ENCODE measurements around the gene CLEC5A.
A peak's percentile ranks its signal among the peaks of the same experiment; 100 is the strongest.
"Not testable (repeated sequence)": the region's sequence is repeated elsewhere in the genome, so short reads cannot be mapped to it uniquely, and the experiment has no call there.

Gene CLEC5A

DNA sequence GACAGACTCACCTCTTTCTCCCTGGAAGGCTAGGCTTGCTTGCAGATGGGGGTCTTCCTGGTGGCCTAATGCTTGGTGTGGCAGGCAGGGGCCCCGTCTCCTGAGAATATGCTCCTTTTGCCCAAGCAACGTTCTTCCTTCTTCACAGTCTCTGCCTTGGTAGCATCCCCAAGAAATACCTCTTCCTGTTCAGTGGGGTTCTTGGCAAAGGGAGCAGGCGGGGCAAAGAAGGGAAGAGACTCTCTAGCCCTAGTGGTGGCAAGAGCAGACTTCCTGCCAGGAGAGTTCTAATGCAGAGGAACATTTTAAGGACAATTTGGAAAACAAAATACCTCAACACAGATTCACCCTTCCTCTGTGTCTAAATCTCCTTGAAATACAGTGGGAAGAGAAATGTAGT lies at the start of gene CLEC5A:
CLEC5A (minus strand) TSS at position 179 of the 400 bp plus-strand sequence. CDS start 682 bp downstream, outside the sequence.
- DNase-seq (ENCODE audit: low spot score) = no peak

DNA sequence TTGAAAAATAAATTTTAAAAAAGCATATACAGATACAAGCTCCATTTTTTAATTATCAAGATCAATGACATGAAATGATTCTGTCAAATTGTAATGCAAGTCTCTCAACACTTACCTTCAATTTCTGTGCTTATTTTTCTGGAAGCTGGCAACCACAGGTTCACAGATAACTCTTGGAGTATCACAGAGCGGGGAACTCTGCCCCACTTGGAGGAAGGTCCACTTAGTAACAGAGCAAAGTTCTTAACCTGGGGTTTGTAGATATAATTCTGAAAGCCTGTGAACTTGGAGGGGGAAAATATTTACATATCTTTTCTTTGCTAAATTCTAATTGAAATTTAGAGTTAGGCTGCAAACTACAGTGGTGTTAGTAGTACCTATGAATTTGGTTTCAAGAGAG lies 46.6 kb upstream of the CLEC5A start:
- no peak for DNase-seq (ENCODE audit: low spot score)

DNA sequence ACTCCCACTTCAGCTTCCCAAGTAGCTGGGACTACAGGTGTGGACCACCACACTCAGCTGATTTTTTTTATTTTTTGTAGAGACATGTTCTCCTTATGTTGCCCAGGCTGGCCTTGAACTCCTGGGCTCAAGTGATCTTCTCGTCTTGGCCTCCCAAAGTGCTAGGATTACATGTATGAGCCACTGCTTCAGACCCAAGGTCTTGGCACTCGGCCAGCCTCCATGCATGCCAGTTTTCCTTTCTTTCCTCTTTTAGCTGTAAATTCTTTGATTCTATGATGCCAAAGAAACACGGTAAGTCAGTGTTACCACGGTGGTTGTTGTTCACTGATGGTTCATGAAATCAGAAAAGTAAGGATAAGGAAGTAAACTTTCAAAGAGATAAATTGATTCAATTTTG lies 45.9 kb upstream of the CLEC5A start:
- DNase-seq (ENCODE audit: low spot score) = no peak

DNA sequence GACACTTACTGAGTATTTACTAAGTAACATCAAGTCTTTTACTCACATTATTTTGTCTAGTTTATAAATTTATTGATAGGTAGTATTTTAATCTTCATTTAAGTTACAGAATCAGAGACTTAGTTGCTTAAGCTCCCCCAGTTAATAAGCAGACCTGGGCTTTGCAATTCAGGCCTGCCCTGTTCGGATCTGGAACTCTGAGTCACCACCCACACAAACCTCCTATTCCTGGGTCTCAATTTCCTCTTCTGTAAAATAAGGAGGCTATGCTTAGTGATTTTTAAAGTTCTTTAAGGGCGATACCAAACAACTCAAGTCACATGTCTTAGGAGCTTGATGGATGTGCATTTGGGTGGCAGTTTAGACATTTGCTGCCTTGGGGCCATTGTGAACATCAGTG lies 45.4 kb upstream of the CLEC5A start:
- no peak for DNase-seq (ENCODE audit: low spot score)

DNA sequence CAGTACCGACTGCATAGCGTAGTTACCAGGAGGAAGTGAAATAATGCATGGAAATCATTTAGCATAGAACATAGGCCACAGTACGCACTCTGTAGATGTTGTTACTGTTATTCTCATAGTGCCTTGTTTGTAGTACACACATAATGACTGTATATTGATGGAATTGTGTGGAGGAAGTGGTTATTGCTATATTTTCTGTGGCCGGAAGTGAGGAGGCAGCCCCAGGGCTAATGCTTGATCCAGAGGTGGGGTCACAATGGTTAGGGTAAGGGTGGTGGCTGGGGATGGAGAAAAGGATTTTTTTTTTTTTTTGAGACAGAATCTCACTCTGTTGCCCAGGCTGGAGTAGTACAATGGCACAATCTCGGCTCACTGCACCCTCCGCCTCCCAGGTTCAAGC lies 44.4 kb upstream of the CLEC5A start:
- no peak for DNase-seq (ENCODE audit: low spot score)

DNA sequence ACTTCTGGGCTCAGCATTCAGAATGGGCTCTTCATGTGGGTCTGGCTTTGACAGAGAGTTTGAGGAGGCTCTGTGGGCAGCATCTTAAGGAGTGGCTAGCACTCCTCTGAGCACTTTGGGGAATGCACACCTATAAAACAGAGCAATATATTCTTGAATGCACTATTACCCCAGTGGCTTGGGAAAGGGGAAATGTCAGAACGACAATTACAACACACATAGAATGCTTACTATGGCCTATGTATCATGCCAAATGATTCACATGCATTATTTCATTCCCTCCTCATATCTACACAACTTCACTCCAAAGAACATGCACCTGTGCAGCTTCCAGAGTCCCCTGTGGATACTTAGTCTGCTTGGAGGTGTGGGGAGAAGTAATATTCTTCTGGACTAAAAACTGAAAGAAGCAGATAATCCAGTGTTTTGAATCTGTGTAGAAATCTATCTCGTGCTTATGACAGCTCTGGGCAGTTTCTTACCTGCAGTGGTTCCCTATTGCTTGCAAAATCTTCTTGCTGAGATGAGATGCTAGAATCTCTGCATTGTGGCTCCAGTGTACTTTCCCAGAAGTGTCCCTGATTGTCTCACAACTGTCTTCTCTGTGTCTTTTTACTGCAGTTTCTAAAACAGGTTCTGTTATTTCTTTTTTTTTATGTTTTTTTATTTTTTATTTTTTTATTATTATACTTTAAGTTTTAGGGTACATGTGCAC lies 43.4 kb upstream of the CLEC5A start:
- DNase-seq (ENCODE audit: low spot score) = no peak

DNA sequence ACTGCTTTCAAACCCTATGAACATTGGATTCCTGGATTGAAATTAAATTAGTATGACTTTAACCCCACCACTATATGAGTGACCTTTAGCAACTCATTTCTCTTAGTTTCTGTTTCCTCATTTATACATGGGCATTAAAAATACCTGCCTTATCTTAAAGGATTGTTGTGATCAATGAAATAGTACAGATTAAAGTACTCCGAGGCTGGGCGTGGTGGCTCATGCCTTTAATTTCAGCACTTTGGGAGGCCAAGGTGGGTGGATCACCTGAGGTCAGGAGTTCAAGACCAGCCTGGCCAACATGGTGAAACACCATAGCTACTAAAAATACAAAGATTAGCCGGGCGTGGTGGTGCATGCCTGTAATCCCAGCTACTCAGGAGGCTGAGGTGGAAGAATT lies 41.0 kb upstream of the CLEC5A start:
- not testable (repeated sequence) for DNase-seq (ENCODE audit: low spot score)

DNA sequence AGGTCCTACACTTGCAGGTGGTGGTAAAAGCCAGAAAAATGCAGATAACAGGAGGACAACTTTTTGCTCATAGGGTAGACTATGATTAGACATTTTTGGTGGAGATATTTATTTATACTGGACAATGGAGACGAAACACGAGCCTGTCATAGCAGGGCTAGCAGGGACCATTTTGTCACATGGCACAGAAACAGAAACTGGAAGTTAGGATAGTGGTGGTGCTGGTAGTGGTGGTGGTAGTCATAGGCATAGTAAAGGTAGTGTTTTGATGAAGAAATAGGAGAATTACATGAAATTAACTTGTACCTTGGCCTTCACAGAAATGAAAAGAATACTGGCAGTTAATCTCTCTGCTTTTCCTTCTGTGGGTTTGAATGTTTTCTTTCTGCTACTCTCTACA lies 40.1 kb upstream of the CLEC5A start:
- DNase-seq (ENCODE audit: low spot score) = no peak

DNA sequence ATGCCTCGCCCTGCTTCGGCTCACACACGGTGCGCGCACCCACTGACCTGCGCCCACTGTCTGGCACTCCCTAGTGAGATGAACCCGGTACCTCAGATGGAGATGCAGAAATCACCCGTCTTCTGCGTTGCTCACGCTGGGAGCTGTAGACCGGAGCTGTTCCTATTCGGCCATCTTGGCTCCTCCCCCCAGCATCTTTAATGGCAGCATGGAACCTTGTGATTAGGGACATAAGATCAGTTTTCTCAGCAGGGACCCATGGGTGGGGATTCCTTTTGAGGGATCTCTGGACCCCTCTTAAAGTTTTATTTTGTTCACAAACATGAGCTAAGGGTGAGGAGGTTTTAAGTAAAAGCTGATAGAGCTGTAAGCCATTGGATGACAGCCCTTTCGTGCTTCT lies 39.2 kb upstream of the CLEC5A start:
- DNase-seq (ENCODE audit: low spot score) = not testable (repeated sequence)

DNA sequence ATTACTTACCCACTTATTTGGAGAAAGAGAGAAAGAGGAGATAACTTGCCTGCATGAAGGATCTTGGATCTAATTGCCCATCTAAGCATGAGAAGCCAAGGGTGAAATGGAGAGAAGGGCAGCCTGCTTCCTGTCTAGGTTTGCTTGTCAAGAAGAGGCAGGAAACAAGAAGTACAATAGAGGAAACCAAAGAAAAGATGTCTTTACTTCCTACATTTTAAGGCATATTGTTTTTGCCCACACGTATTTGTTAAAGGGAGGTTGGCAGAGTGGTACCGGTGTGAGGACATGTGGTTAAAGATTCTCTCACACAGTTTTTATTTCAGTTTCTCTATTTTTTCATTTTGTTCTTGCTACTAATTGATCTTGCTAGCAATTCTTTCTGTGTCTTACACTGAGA lies 32.8 kb upstream of the CLEC5A start:
- DNase-seq (ENCODE audit: low spot score) = no peak

DNA sequence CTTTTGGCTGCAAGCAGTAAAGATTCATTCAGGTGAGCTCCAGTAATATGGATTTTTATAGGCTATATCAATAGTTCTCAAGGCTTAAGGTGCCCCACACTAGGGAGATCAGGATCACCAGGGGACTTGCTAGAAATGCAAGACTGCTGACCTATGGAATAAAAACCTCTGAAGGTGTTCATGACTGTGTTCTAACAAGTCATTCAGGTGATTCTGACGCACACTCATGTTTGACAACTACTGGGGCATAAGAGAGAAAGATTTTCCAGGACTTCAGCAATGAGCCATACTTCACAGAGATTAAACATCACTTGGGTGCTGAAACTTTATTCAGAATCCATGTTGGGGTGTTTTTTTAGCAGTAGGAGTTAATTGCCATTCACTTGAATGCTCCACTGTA lies 31.6 kb upstream of the CLEC5A start:
- no peak for DNase-seq (ENCODE audit: low spot score)

DNA sequence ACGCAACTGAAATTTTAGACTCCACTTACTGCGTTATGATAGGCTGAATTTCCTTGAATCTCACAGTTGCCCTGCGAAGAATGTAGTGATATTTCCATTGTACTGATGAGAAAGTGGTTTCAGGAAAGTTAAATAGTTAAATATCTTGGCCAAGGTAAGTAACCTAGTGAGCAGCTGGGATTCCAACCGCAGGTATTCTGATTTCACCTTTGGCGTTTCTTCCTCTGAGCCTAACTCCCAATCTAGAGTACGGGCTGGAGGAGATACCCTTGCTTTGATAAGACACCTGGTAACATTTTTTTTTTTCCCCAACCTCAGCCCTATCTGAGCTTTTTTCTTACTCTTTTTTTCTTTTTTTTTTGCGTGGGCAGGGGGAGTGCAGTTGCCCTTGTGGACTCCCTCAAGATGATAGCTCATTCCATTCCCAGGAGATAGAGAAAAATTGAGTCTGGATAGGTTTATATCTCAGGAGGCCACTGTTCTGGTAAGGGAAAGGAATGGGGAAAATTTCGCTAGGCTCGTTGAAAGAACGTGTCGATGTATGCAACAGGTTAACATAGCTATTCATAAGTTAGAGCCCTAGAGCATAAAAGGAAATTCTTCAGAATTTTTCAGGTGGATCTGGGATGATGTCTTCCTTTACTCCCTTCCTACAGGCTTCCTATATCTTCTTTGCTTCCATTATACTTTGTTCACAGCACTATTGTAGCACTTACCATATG lies 29.9 kb upstream of the CLEC5A start:
- no peak for DNase-seq (ENCODE audit: low spot score)

DNA sequence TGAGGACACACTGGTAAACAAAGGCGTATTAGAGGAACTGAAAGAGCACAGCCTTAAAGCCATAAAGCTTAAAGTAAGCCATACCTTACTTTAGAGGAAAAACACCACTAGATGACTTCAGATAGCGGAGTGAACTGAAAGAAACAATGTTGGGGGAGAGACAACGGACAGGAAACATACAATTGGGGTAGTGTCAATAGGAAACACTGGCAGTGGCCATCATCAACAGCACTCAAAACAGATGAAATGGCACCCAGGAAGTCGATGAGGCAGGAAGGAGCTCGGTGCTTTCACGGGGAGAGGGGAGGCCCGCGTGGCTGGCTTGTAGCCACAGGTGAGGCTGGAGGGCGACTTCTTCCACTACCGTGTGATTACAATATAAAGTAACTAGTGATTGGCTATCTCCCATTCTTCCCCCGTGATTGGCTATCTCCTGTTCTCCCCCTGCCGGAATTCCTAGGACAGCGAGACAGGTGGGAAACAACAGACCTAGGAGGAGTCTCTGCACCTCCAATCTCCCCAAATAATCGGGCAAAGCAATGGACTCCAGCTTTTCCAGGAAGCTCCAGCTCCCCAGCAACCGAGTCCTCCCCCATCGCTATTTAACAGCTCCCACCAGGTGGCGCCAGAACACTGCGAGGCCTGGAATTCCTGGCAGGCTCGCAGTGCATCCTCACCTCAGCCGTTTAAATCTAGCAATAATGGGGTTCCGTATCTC lies 29.2 kb upstream of the CLEC5A start:
- peak; percentile 82 for DNase-seq (ENCODE audit: low spot score)

DNA sequence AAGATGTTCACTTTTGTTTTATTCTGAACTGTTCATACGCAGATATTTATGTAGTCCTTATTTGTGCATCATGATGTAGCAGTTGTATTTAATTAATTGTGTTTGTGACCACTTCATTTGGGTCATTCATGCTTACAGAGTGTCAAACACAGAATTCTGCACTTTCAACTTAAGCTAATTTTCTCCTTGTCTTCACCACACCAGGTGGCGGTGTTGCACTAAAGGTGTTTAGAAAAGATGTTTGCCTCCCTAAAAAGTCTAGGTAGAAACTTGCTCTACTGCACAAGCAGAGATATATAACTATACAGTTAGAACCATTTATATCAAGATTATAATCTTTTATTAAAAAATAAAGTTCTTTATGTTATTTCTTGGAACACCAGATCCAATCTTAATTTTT lies 28.1 kb upstream of the CLEC5A start:
- no peak for DNase-seq (ENCODE audit: low spot score)

DNA sequence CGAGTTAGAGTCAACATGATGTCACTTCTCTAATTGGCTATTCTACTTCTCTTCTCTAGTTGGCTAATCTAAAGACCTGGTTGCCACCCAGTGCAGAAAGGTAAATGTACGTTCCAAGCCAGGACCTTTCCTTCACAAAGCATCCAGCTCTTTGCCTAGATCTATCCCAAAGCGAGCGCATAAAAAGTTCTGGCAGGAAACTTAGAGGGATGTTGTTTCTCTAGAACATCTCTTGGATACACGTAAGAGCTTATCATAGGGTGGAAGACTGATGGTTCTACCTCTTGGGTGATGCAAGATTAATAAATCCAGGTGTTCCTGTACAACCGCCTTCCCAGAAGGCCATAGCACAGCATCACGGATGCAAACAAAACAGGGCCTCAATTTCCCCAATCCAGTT lies 26.9 kb upstream of the CLEC5A start, which contains the start of gene TAS2R38:
TAS2R38 (minus strand) TSS at position 101 of the 400 bp plus-strand sequence; CDS start at position 17, 84 bp downstream.
- no peak for DNase-seq (ENCODE audit: low spot score)

DNA sequence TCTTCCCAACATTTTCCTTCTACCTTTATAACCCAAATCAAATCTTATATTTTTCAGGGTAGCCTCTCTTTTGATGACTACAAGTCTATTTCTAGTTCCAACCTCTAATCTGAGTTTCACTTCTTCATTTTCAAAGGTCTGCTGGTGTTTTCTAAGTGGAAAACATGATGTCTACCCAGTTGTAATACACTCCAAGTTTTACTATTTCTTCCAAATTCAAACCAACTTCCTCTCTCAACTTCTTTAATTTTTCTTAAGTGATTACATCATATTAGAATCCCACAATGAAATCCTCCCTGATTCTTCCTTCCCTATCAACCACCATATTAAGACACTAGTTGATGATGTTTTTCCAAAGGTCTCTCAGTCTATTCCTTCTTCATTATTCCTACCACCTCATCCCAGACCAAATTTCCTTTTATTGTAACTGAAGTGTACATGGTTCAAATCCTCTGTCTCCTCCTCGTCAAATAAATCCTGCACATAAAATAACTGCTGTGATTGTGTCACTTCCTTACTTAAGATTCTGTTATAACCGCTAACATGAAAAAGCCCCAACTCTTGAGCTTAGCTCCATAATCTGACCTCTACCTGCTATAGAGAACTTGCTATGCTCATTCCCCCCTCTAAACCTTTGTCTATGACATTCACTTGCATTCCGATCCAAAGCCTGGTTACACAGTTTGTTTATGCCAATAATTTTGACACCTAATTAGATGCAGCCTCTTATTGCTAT lies 14.1 kb upstream of the CLEC5A start:
- peak; percentile 8 for DNase-seq (ENCODE audit: low spot score)

DNA sequence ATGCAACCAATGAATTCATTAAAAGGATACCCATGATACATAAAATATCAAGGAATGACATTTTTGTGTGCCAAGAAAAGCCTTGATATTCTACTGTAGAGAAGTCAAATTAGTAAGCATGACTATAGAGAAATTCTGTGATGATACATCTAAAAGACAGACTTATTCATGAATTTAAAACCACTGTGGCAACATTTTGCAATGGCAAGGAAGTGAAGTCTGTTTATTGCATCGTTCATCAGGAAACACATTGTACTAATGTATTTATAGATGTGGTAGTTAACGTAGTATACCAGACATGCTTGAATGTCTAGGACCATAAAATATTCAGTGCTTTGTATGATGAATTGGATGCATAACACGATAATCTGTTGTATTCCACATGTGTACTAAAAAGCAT lies 9.3 kb upstream of the CLEC5A start:
- DNase-seq (ENCODE audit: low spot score) = peak; percentile 40

DNA sequence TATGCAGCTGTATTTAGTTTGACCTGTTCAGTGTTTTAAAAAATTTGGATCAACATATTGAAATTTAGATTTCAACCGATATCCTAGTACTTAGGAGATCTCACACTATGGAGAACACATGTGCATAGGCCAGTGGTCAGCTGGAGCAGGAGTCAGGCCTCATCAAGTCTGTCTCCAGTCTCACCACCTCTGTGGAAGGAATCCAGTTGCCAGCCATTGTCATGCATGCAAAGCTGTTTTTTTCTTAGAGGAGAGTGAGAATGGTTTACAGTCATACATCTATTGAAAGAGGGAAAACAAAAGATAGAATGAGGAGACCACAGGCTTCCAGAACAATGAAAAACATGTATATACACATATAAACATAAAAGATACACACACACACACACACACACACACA lies 7.6 kb upstream of the CLEC5A start:
- no peak for DNase-seq (ENCODE audit: low spot score)

DNA sequence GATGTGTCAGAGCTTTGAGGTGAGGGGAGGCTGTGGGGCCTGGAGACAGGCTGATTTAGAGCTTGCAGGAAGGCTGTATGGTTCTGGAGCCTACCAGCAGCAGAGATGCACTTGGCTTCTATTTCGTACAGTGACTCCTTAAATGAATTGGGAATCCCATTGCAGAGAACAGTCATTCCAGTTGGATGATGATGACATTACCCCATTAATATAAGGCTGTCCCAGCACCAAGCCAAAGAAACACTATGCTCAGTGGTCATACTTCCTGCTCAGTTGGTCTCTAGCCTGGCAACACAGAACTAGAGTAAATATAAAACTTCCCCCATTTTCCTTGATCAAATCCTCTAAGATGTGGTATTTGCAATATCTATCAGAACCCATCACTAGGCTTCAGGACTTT lies 5.7 kb upstream of the CLEC5A start:
- no peak for DNase-seq (ENCODE audit: low spot score)

DNA sequence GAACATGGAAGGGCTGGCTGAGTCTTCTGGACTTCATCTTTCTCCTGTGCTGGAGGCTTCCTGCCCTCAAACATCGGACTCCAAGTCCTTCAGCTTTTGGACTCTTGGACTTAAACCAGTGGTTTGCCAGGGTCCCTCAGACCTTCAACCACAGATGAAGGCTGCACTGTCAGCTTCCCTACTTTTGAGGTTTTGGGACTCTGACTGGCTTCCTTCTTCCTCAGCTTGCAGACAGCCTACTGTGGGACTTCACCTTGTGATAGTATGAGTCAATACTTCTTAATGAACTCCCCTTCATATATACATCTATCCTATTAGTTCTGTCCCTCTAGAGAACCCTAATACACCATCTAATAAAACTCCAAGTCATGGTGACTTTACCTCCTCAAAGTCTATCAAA lies 4.0 kb upstream of the CLEC5A start:
- DNase-seq (ENCODE audit: low spot score) = peak; percentile 30

DNA sequence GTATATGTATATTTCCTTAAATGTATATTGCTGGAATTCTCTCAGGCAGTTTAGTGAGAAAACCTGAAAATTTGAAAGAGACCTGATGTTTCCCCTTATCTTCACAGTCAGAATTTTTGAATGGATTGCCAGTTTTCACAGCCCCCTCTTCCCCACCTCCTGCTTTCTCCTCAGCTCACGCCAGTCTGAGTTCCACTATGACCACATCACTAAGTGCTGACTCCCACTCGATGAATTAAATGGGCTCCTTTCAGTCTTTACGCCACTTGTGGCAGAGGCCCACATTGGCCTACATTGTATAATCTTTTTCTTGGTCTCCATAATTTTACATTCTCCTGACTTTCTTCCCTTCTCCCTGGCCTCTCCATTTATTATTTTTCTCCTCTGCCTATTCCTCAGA lies 3.1 kb upstream of the CLEC5A start:
- DNase-seq (ENCODE audit: low spot score) = no peak

DNA sequence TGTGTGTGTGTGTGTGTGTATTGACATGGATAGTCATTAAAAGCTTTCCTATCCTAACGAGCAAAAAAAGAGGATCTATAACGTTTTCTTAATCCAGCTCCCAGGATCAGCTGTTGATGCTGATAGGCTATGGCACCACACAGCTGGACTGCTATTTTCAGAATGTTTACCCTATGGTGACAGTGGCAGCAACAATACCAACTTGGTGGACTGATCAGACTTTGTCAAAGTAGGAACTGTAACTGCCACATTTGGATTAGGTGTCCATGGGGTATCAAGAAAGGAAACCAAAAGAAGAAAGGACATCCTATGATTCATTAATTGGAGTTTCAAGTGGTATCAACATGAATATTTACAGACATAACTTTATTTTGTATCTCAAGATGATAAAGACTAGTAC lies 2.7 kb upstream of the CLEC5A start:
- no peak for DNase-seq (ENCODE audit: low spot score)

Measured in Ammon's horn (tissue), 1 donor.